ENCODE data around the gene NUCB1.

- TF ChIP-seq CTCF (IDR thresholded peaks at IDR 0.05) (no peak), ZFX (IDR thresholded peaks at IDR 0.05; ENCODE audit: borderline replicate concordance) (no peak)
Measured at GRCh38 chr19:48896191-48896720, 3.9 kb upstream of the NUCB1 start.
